GM21786 (cell line): Measurements from ENCODE around the gene PPP2R2B.

Experiments
- ATAC-seq: cut with Tn5 transposase; IDR thresholded peaks from one replicate; pipeline ENCODE4 v1.9.1; 2021; ENCODE audit not compliant: unreplicated experiment

The PPP2R2B gene

GRCh38 chr5:146888351-146888978, 9.9 kb upstream of the PPP2R2B start:
- no peak for ATAC-seq

- no peak for ATAC-seq
These were observed 5.6 kb upstream of the PPP2R2B start for GRCh38 chr5:146884066-146884626.

- no peak for ATAC-seq
These were observed 5.0 kb upstream of the PPP2R2B start for GRCh38 chr5:146883511-146883910.

- ATAC-seq: no peak
These were observed 2.4 kb upstream of the PPP2R2B start for GRCh38 chr5:146880966-146881365.

DNA sequence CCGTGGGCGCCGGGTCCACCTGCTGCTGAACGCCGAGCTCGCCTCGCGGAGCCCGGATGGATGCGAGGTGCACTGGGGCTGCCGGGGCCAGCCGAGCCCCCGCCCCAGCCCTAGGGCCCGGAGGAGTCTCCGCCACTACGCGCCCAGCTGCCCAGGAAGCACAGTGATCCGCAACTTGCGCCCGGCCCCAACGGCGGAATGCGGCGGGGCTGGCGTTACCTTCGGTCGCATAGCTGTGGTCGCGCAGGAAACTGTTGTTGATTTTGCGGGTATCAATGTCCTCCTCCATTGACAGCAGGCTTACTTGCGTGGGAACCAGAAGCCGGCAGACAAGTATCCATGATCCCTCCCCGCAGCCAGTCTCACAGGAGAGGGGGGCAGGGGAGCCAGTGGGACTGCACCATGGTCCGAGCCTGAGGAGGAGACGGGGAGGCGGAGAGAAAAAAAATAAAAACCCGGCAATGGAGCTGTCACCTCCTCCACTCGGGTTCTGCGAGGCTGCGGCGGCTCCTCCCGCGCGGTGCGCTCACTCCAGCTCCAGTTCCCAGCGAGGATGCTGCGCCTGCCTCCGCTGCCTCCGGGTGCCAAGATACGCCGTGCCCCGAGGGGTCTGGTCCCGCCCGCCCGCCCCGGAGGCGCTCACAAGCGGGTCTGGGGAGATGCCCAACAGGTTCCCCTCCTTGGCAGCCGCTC, 628 bp downstream of the PPP2R2B start:
- ATAC-seq: no peak

- no peak for ATAC-seq
These were observed 1.3 kb downstream of the PPP2R2B start for GRCh38 chr5:146877178-146877681.

DNA sequence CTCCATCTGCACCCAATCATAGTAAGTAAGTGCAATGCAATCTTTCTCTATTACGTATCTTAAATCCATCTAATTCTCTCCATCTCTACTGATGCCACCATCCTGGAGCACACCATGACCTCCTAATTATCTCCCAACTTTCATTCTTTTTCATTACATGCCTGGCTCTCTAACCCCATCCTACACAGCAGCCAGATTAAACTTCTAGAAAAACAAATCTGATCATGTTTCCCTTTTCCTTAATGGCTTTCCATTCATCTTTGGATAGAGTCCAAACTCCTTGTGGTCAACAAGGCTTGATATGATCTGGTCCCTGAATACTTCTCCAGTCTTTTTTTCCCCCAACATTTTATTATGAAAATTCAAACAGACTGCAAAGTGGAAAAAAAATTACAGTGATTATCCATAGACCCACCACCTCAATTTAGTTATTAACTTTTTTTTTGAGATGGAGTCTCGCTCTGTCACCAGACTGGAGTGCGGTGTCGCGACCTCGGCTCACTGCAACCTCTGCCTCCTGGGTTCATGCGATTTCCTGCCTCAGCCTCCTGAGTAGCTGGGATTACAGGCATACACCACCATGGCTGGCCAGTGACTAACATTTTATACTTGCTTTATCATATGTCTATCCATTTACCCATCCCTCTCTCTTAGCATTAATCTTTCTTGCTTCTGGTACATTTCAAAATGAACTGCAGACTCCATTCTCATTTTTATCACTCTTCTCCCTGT, 5.2 kb downstream of the PPP2R2B start:
- ATAC-seq: no peak

DNA sequence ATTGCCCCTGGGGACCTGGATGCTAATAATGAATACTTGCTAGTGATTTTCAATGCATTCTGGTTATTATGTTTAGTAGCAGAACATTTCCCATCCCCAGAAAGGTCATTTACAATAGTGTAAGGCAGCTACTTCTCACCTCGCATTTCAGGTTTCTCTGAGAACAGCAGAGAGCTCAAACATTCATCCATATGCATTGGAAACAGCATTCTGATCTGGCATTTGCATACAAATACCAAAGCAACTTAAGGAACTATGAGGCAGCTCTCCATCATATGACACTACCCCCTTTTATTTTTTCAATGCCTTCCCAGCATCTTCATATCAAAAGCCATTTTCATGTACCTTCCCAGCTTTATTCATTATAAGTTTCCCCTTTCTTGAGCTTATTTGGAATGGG, 6.4 kb downstream of the PPP2R2B start:
- no peak for ATAC-seq

DNA sequence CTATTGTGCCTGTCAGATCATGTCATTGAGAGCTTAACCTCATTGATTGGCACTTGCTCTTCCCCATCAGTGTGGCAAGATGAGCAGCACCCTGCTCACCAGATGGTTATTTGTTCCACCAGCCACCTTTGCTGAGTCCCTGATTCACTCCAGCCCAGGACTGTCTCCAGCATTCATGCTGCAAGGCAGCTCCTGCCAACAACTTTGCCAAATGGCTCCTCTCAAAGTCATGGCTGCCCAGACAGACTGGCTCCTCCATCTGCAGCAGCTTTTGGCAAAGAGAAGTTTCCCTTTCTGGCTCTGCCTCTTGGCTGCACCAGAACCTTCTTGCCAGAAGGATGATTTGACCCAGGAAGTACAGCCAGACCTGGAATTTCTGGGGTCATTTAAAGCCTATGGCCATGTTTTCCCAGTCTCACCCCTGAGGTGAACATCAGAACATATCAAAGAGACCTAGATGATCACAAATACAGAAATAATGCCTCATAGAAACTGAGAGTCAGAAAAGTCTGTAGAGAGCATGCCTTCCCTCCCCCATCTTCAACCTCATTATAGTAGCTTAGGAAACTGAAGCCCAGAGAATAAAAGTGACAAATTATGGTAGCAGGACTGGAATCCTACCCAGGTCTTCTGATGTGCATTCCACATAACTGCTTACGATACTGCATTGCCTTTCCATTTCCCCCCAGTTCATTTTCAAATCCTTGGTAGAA, 10.4 kb downstream of the PPP2R2B start:
- ATAC-seq: no peak

- ATAC-seq: no peak
These were observed 12.3 kb downstream of the PPP2R2B start for GRCh38 chr5:146866263-146866662.

GRCh38 chr5:146862641-146863040, 15.9 kb downstream of the PPP2R2B start:
- no peak for ATAC-seq

- no peak for ATAC-seq
These were observed 18.2 kb downstream of the PPP2R2B start for GRCh38 chr5:146860213-146860893.

DNA sequence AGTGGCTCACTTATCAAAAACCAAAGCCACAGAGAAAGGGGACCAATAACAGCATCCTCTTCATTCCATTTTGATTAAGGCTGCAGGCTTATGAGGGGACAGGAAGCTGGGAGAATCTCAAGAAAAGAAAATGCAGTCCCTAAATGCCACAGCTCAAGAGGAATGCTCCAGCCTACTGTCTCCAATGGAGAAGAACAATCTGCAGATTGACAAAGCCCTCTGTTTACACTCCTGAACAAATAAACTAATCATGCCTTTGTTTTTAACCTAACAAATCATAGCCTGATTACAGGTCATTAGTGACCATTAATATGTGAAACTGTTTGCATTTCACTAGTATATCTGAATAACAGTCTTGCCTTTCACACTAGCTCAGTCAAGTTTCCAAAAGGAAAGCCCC, 26.5 kb downstream of the PPP2R2B start:
- ATAC-seq: no peak

- ATAC-seq: no peak
These were observed 27.4 kb downstream of the PPP2R2B start for GRCh38 chr5:146851133-146851532.

- no peak for ATAC-seq
These were observed 28.8 kb downstream of the PPP2R2B start for GRCh38 chr5:146849694-146850303.

- no peak for ATAC-seq
These were observed 30.4 kb downstream of the PPP2R2B start for GRCh38 chr5:146848133-146848532.

GRCh38 chr5:146840016-146840415, 38.5 kb downstream of the PPP2R2B start:
- no peak for ATAC-seq

DNA sequence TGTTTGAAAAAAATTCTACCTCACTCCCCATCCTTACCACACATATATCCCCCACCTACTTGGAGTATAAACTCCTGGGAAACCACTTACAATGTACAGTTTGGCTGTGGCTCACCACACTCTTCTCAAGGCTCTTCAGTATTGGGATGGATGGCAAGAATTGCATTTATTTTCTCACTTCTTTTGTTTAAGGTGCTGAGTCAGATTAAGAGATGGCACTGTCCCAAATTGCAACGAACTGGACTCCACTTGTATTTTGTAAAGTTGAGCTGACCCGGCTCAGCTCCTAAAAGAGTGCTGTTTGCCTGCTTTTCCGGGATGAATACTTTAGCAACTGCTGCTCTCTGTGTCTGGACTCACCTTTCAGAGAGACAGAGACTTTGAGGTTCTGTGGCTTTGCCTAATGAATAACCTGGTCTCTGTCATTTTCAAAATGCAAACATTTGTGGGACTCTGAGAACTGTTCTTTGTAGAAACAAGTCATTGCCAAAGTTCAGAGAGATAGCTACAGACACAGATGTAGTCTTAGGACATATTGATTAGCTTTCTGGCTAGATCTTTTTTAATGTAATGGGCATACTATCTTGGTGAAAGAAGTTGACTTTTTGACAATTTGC, 42.2 kb downstream of the PPP2R2B start:
- no peak for ATAC-seq

- ATAC-seq: no peak
These were observed 45.4 kb downstream of the PPP2R2B start for GRCh38 chr5:146832985-146833732.
